CD4-positive, alpha-beta memory T cell (primary cell): ENCODE results near the gene PECR. TPM values are rescaled to one million over a fixed set of nuclear protein-coding genes. Genes with fewer than 3 reads are reported as not detected.

ENCODE experiments used
- CTCF ChIA-PET: fragments of 350-600 bp; sonication (Branson Sonifier 250); formaldehyde crosslinking; loops from one replicate; lab custom pipeline; 2021; ENCODE audit warnings: inconsistent platforms; ENCODE audit not compliant: partially characterized antibody; lab: Charles Lee
- POLR2A ChIA-PET: fragments of 350-600 bp; sonication (Branson Sonifier 250); formaldehyde crosslinking; loops from one replicate; lab custom pipeline; 2021; ENCODE audit not compliant: partially characterized antibody; lab: Charles Lee
- DNase-seq, 5 donors: peaks; one replicate each; pipeline versions ENCODE4 v3.0.0 to v3.0.0-alpha.2; 2020 to 2022; ENCODE audit warnings: mixed read lengths in 1 of 5
- H3K27ac ChIP-seq: one replicate; pipeline ENCODE4 v1.7.0; 2013; ENCODE audit warnings: low read depth, low read length
- H3K27me3 ChIP-seq: 2 replicates; pipeline ENCODE4 v1.7.0; 2013; ENCODE audit warnings: mild to moderate bottlenecking, low read length, moderate library complexity; ENCODE audit not compliant: insufficient read depth
- H3K36me3 ChIP-seq: 2 replicates; pipeline ENCODE4 v1.7.0; 2013; ENCODE audit warnings: mild to moderate bottlenecking, low read length, moderate library complexity; ENCODE audit not compliant: insufficient read depth
- H3K4me1 ChIP-seq: 2 replicates; pipeline ENCODE4 v1.7.0; 2013; ENCODE audit warnings: mild to moderate bottlenecking, low read length, moderate library complexity; ENCODE audit not compliant: insufficient read depth
- H3K4me3 ChIP-seq, 2 donors: one replicate each; pipeline ENCODE4 v1.7.0; 2013; ENCODE audit warnings: low read length in 2 of 2, mild to moderate bottlenecking in 1 of 2
- H3K9me3 ChIP-seq, 2 donors: one replicate each; pipeline ENCODE4 v1.7.0; 2013; ENCODE audit warnings: low read length in 2 of 2, control low read depth in 1 of 2; ENCODE audit not compliant: control insufficient read depth in 1 of 2
- H3K27ac Mint-ChIP-seq, 7 donors: one replicate each; pipeline ENCODE4 v1.8.0; 2020 to 2021; ENCODE audit warnings: mixed read lengths in 7 of 7, mild to moderate bottlenecking in 6 of 7, inconsistent platforms in 3 of 7, moderate library complexity in 3 of 7
- H3K27me3 Mint-ChIP-seq, 2 donors: one replicate each; pipeline ENCODE4 v1.8.0; 2020 to 2021; ENCODE audit warnings: mixed read lengths in 2 of 2
- H3K36me3 Mint-ChIP-seq, 2 donors: one replicate each; pipeline ENCODE4 v1.8.0; 2020 to 2021; ENCODE audit warnings: mixed read lengths in 2 of 2, inconsistent platforms in 1 of 2, mild to moderate bottlenecking in 1 of 2
- H3K4me1 Mint-ChIP-seq, 4 donors: one replicate each; pipeline ENCODE4 v1.8.0; 2020 to 2021; ENCODE audit warnings: mixed read lengths in 4 of 4, mild to moderate bottlenecking in 1 of 4
- H3K4me3 Mint-ChIP-seq, 8 donors: one replicate each; pipeline ENCODE4 v1.8.0; 2020 to 2021; ENCODE audit warnings: mixed read lengths in 8 of 8, mild to moderate bottlenecking in 7 of 8, moderate library complexity in 6 of 8, inconsistent platforms in 3 of 8
- H3K9me3 Mint-ChIP-seq, 8 donors: one replicate each; pipeline ENCODE4 v1.8.0; 2020 to 2021; ENCODE audit warnings: mixed read lengths in 8 of 8, mild to moderate bottlenecking in 5 of 8, inconsistent platforms in 3 of 8, moderate library complexity in 1 of 8
- intact Hi-C: fragments of 100-400 bp; cut with micrococcal nuclease; formaldehyde crosslinking; loops from one replicate; pipeline ENCODE4 v1.15.1; 2023
- polyA plus RNA-seq, 2 donors: library from polyadenylated mRNA; unstranded; fragments of 300-500 nt; fragmentation: Illumina TruSeq; gene quantifications; one replicate each; pipeline ENCODE4 v1.2.3, GENCODE V29; 2021
- total RNA-seq, 2 experiments: library from RNA; stranded (reverse); gene quantifications; one replicate each; pipeline ENCODE4 v1.2.3, GENCODE V29; 2021

Gene PECR
- total and polyA plus RNA-seq, 4 experiments from 2014 or later, result 16.8 to 36.6 (median 25.6) TPM

DNA sequence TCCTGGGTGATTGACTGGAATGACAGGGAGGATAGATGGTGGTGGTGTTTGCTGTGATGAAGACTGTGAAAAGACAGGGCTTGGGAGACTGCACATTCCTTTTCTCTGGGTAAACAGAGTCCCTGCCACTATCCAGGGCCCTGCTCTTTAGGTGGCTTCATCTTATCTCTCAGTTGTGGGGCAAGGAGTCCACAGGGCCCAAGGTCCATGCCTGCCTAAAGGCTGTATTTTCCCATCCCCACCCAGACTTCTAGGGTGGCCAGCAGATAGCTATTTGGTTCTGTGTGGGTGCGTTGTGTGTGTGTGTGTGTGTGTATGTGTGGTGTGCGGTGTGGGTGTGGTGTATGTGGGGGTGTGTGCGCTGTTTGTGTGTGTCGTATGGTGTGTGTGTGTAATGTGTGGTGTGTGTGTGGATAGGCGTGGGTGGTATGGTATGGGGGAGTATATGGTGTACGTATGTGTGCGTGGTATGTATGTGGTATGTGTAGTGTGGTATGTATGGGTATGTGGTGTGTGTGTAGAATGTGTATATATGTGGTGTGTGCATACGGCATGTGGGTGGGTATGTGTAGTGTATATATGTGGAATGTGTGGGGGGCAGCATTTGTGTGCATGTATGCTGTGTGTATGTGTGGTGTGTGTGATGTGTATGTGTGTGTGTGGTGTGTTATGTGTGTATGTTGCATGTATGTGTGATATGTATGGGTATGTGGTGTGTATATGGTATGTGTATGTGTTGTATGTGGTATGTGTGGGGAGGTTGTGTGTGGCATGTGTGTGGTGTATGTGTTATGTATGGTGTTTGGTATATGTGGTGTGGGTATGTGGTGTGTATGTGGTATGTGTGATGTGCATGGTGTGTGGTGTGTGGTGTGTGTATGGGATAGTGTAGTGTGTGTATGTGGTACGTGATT is 17.1 kb upstream of the PECR start:
- Mint-ChIP-seq H3K27me3 (no peaks in the 10 kb centered on the region), H3K27ac (no peak overlapping the region), H3K4me1 (no peaks in the 10 kb centered on the region), H3K36me3 (peaks cover 7 to 17% of the 10 kb centered on the region in 2 donors), H3K4me3 (no peak overlapping the region), H3K9me3 (no peaks in the 10 kb centered on the region)
- intact Hi-C loops, result no loop called here
- Histone ChIP-seq H3K4me1 (no peaks in the 10 kb centered on the region), H3K27ac (no peak overlapping the region), H3K27me3 (no peaks in the 10 kb centered on the region), H3K9me3 (no peaks in the 10 kb centered on the region), H3K36me3 (peaks cover 10% of the 10 kb centered on the region), H3K4me3 (no peak overlapping the region)
- CTCF ChIA-PET, result no interaction called here
- no peak for DNase-seq
- POLR2A ChIA-PET, result interaction anchor here (0.6 kb wide), 1 partner anchor 25 kb away, joined by 4 read pairs; no protein-coding TSS in a partner anchor

DNA sequence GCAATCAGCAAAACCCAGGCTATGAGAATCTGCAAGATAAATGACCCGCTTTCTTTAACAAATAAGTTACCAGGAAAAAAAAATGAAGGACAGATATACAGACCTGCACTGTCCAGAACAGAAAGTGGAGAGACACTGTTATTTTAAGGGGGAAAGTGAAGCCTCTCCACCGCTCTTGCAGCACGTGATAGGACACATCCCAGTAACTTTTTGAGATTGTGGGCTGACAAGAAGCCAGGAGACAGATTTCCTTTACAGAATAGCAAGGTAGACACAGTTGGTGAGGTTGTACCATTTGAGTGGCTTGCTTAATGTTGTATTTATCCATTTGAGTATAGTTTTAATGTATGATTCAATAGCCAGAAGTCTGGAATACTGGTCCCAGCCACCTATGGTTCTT is 13.1 kb upstream of the PECR start:
- Mint-ChIP-seq H3K27ac (no peak overlapping the region), H3K4me3 (no peak overlapping the region), H3K27me3 (no peaks in the 10 kb centered on the region), H3K4me1 (no peaks in the 10 kb centered on the region), H3K36me3 (peaks cover 6 to 7% of the 10 kb centered on the region in 2 donors), H3K9me3 (no peaks in the 10 kb centered on the region)
- Histone ChIP-seq H3K27ac (no peak overlapping the region), H3K4me3 (no peak overlapping the region), H3K9me3 (no peaks in the 10 kb centered on the region), H3K36me3 (no peaks in the 10 kb centered on the region), H3K4me1 (no peaks in the 10 kb centered on the region), H3K27me3 (no peaks in the 10 kb centered on the region)
- ChIA-PET CTCF (no interaction called here), POLR2A (no interaction called here)
- intact Hi-C loops, result no loop called here
- no peak for DNase-seq

DNA sequence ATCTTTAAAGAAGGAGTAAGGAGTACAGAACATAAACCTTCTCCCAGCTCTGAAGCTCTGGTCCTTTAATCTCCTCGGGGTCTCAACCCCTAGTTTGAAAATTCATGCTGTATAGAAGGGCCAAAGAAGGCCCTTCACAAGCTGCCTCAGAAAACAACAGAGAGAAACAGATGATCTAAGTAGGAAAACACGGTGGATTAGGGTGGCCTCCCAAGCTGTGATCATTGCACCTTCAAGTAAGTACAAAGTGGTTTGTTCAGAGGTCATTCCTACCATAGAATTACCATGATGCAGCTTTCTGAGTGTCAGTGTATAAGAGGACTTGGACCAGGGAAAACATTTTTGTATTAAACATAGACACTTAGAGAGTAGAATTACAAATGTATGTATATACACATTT is 11.0 kb upstream of the PECR start:
- Histone ChIP-seq H3K27ac (no peak overlapping the region), H3K36me3 (no peaks in the 10 kb centered on the region), H3K27me3 (no peaks in the 10 kb centered on the region), H3K4me1 (no peaks in the 10 kb centered on the region), H3K9me3 (no peaks in the 10 kb centered on the region), H3K4me3 (no peak overlapping the region)
- ChIA-PET POLR2A (interaction anchor here (1.1 kb wide), 2 partner anchors 16 to 18 kb away, joined by 3 to 4 read pairs; partner anchors contain the start of gene XRCC5), CTCF (interaction anchor here (0.6 to 1.2 kb wide), 2 partner anchors 16 to 32 kb away, joined by 4 read pairs; partner anchors contain the start of gene XRCC5)
- Mint-ChIP-seq H3K4me3 (no peak overlapping the region), H3K9me3 (no peaks in the 10 kb centered on the region), H3K36me3 (peaks cover 7 to 10% of the 10 kb centered on the region in 2 donors), H3K27me3 (no peaks in the 10 kb centered on the region), H3K4me1 (no peaks in the 10 kb centered on the region), H3K27ac (no peak overlapping the region)
- intact Hi-C loops, result no loop called here
- DNase-seq, result no peak

DNA sequence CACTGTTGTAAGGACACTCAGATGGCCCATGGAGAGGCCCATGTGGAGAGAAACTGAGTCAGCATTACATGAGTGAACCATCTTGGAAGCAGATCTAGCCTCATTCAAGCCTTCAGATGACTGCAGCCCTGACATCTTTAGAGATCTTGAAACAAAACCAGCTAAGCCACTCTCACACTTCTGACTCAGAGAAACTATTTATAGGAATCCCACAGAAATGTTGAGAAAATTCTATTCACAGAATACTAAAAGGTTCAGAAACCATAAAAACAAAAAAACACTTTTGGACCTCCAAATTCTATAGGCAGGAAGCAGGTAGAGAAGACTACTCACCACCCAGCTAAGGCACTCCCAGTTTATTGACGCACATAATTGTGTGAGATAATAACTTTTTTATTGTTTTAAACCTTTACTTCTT is 8.8 kb upstream of the PECR start:
- peaks cover 6 to 16% (median 11%) of the 10 kb centered on the region in 4 donors for H3K4me1 Mint-ChIP-seq
- ChIA-PET CTCF (no interaction called here), POLR2A (interaction anchor here (1.0 to 1.1 kb wide), 2 partner anchors 8 to 17 kb away, joined by 3 read pairs; partner anchors contain the start of genes PECR and TMEM169)
- no peak overlapping the region for H3K4me3 ChIP-seq
- DNase-seq, result no peak
- H3K27ac ChIP-seq, result no peak overlapping the region
- H3K27me3 Mint-ChIP-seq, result no peaks in the 10 kb centered on the region
- no peaks in the 10 kb centered on the region for H3K27me3 ChIP-seq
- H3K9me3 Mint-ChIP-seq, result no peaks in the 10 kb centered on the region
- H3K4me1 ChIP-seq, result peaks cover 16% of the 10 kb centered on the region
- H3K4me3 Mint-ChIP-seq, result no peak overlapping the region
- no peak overlapping the region for H3K27ac Mint-ChIP-seq
- intact Hi-C loops, result no loop called here
- H3K36me3 Mint-ChIP-seq, result peaks cover 0 to 4% of the 10 kb centered on the region in 2 donors
- H3K9me3 ChIP-seq, result no peaks in the 10 kb centered on the region
- no peaks in the 10 kb centered on the region for H3K36me3 ChIP-seq

DNA sequence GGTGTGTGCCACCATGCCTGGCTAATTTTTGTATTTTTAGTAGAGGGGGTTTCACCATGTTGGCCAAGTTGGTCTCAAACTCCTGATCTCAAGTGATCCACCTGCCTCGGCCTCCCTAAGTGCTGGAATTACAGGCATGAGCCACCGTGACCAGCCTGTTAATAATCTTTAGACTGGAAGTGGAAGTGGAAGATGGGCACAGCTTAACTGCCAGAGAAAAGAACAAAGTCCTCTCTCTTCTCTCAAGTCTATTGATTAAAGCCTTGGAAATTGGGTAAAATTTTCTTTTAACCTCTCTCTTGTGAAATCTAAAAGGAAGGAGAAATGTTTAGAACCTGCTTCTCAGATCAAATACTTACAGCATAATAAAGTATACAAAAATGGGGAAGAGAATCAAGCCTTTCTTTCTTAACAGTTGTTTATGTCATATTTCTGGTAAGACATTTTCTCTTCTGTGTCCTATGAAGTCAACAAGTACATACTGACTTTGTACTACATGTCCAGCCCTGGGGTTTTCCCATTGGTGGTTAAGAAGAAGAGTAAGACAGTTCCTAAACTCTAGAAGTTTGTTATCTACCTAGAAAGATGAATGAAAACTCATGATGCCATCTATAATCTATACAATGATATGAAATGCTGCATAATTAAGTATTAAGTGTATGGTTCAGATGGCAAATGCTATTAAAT is 4.7 kb upstream of the PECR start:
- peak overlapping the region; percentile 45 to 78 (median 67) for H3K27ac Mint-ChIP-seq
- H3K4me1 Mint-ChIP-seq, result peaks cover 34 to 56% (median 44%) of the 10 kb centered on the region in 4 donors
- ChIA-PET POLR2A (interaction anchor here (4.9 to 5.6 kb wide), 2 partner anchors 22 to 27 kb away, joined by 39 to 61 read pairs; partner anchors contain the start of gene XRCC5), CTCF (interaction anchor here (1.7 to 5.7 kb wide), 2 partner anchors 22 to 28 kb away, joined by 5 to 64 read pairs; partner anchors contain the start of gene XRCC5)
- Histone ChIP-seq H3K36me3 (no peaks in the 10 kb centered on the region), H3K27me3 (no peaks in the 10 kb centered on the region), H3K9me3 (no peaks in the 10 kb centered on the region), H3K4me3 (no peak overlapping the region), H3K4me1 (peaks cover 51% of the 10 kb centered on the region), H3K27ac (no peak overlapping the region)
- H3K9me3 Mint-ChIP-seq, result no peaks in the 10 kb centered on the region
- no peak for DNase-seq
- no peaks in the 10 kb centered on the region for H3K27me3 Mint-ChIP-seq
- intact Hi-C loops, result no loop called here
- H3K36me3 Mint-ChIP-seq, result peaks cover 4 to 7% of the 10 kb centered on the region in 2 donors
- no peak overlapping the region for H3K4me3 Mint-ChIP-seq

DNA sequence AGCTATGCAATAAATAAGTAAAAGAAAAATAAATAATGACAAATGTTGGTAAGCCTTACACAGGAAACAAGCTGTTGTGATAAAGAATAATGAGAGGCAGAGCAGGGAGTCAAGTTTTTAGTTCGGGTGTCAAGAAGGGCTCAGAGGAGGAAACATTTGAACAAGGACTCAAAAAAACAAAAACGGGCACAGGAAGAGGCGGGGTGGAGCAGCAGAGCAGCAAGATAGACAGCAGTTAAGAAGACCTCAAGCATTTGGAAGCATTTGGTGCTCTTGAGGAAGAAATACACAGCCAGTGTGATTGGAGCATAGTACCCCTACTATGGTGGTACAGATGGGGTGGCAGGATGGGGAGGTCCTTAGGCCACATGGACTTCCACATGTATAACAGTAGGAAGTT is 2.9 kb upstream of the PECR start:
- Histone ChIP-seq H3K27ac (peak overlapping the region; percentile 41), H3K27me3 (no peaks in the 10 kb centered on the region), H3K9me3 (no peaks in the 10 kb centered on the region), H3K4me3 (no peak overlapping the region), H3K36me3 (no peaks in the 10 kb centered on the region), H3K4me1 (peaks cover 65% of the 10 kb centered on the region)
- Mint-ChIP-seq H3K4me3 (peak overlapping the region; percentile 69 to 97 (median 84)), H3K9me3 (no peaks in the 10 kb centered on the region), H3K4me1 (peaks cover 42 to 71% (median 56%) of the 10 kb centered on the region in 4 donors), H3K27ac (peak overlapping the region; percentile 78 to 98 (median 92)), H3K27me3 (no peaks in the 10 kb centered on the region), H3K36me3 (peaks cover 4 to 7% of the 10 kb centered on the region in 2 donors)
- peak; percentile 33 to 42 (median 38) for DNase-seq
- intact Hi-C loops, result loop anchor here (1.0 kb wide), 2 partner anchors 25 to 26 kb away; partner anchors contain the start of gene XRCC5
- POLR2A ChIA-PET, result interaction anchor here (1.1 to 5.6 kb wide), 5 partner anchors 9 to 28 kb away, joined by 4 to 61 read pairs (median 38); partner anchors contain the start of gene XRCC5
- CTCF ChIA-PET, result interaction anchor here (0.6 to 5.7 kb wide), 9 partner anchors 24 to 68 kb away, joined by 3 to 64 read pairs (median 5); partner anchors contain the start of gene XRCC5
